Measurements from ENCODE around the gene NSMF. TPM values are rescaled to one million over a fixed set of nuclear protein-coding genes. Genes with fewer than 3 reads are reported as not detected.

Gene NSMF
- total RNA-seq, 3 donors from 2014 or later (not counting 1 experiment from before 2014, with no cell fraction given), result 78.1 to 111 (median 87.8) TPM

- H3K4me1 ChIP-seq (ENCODE audit: control insufficient read depth, insufficient read depth, low read length), result no peaks in the 10 kb centered on the region
- no peaks in the 10 kb centered on the region for H3K36me3 ChIP-seq (ENCODE audit: control insufficient read depth, insufficient read depth, low read length)
- Mint-ChIP-seq H3K9me3 (peaks cover 3 to 6% of the 10 kb centered on the region in 2 donors), H3K27me3 (ENCODE audit: low read depth in 2 of 2) (no peaks in the 10 kb centered on the region), H3K4me3 (no peak overlapping the region), H3K36me3 (no peaks in the 10 kb centered on the region), H3K4me1 (no peaks in the 10 kb centered on the region), H3K27ac (no peak overlapping the region)
- no peak overlapping the region for H3K4me3 ChIP-seq (ENCODE audit: low read length)
- no peak for TF ChIP-seq CTCF (IDR thresholded peaks at IDR 0.05)
- H3K27me3 ChIP-seq (ENCODE audit: control insufficient read depth, insufficient read depth, low read length), result no peaks in the 10 kb centered on the region
- peaks cover 6% of the 10 kb centered on the region for H3K9me3 ChIP-seq (ENCODE audit: control insufficient read depth, insufficient read depth, low read length)
- H3K27ac ChIP-seq (ENCODE audit: low read length), result no peak overlapping the region
- no peak for DNase-seq
- no peak for ATAC-seq
- WGBS (ENCODE audit: insufficient coverage), result 91% methylated on average over 11 of the region's 11 CpGs
- intact Hi-C loops (cut with micrococcal nuclease), result no loop called here
These were observed 19.5 kb upstream of the NSMF start for GRCh38 chr9:137478613-137478961.

- Histone ChIP-seq H3K27me3 (ENCODE audit: control insufficient read depth, insufficient read depth, low read length) (no peaks in the 10 kb centered on the region), H3K36me3 (ENCODE audit: control insufficient read depth, insufficient read depth, low read length) (no peaks in the 10 kb centered on the region), H3K4me3 (ENCODE audit: low read length) (no peak overlapping the region), H3K9me3 (ENCODE audit: control insufficient read depth, insufficient read depth, low read length) (peaks cover 6% of the 10 kb centered on the region), H3K4me1 (ENCODE audit: control insufficient read depth, insufficient read depth, low read length) (no peaks in the 10 kb centered on the region), H3K27ac (ENCODE audit: low read length) (no peak overlapping the region)
- DNase-seq (no peak), ATAC-seq (no peak)
- no peaks in the 10 kb centered on the region for H3K4me1 Mint-ChIP-seq
- H3K36me3 Mint-ChIP-seq, result no peaks in the 10 kb centered on the region
- WGBS (ENCODE audit: insufficient coverage), result 92% methylated on average over 29 of the region's 29 CpGs
- TF ChIP-seq CTCF (IDR thresholded peaks at IDR 0.05), result no peak
- no peak overlapping the region for H3K27ac Mint-ChIP-seq
- peaks cover 3 to 6% of the 10 kb centered on the region in 2 donors for H3K9me3 Mint-ChIP-seq
- peaks cover 0 to under 1% of the 10 kb centered on the region in 2 donors for H3K27me3 Mint-ChIP-seq (ENCODE audit: low read depth in 2 of 2)
- no peak overlapping the region for H3K4me3 Mint-ChIP-seq
- intact Hi-C loops (cut with micrococcal nuclease), result no loop called here
These were observed 18.9 kb upstream of the NSMF start for GRCh38 chr9:137477778-137478612.

GRCh38 chr9:137476856-137477255, 17.7 kb upstream of the NSMF start:
- Mint-ChIP-seq H3K27ac (no peak overlapping the region), H3K9me3 (peaks cover 3 to 6% of the 10 kb centered on the region in 2 donors), H3K4me1 (no peaks in the 10 kb centered on the region), H3K36me3 (no peaks in the 10 kb centered on the region), H3K27me3 (ENCODE audit: low read depth in 2 of 2) (peaks cover 0 to 4% of the 10 kb centered on the region in 2 donors), H3K4me3 (no peak overlapping the region)
- 96% methylated on average over 11 of the region's 11 CpGs for WGBS (ENCODE audit: insufficient coverage)
- intact Hi-C loops (cut with micrococcal nuclease), result no loop called here
- Histone ChIP-seq H3K4me3 (ENCODE audit: low read length) (no peak overlapping the region), H3K36me3 (ENCODE audit: control insufficient read depth, insufficient read depth, low read length) (no peaks in the 10 kb centered on the region), H3K9me3 (ENCODE audit: control insufficient read depth, insufficient read depth, low read length) (peaks cover 6% of the 10 kb centered on the region), H3K27me3 (ENCODE audit: control insufficient read depth, insufficient read depth, low read length) (no peaks in the 10 kb centered on the region), H3K27ac (ENCODE audit: low read length) (no peak overlapping the region), H3K4me1 (ENCODE audit: control insufficient read depth, insufficient read depth, low read length) (no peaks in the 10 kb centered on the region)
- no peak for ATAC-seq
- TF ChIP-seq CTCF (IDR thresholded peaks at IDR 0.05), result no peak
- DNase-seq, result no peak
